Heart right ventricle (tissue), 16 donors: Measurements from ENCODE around the gene YPEL4. TPM values are rescaled to one million over a fixed set of nuclear protein-coding genes. Genes with fewer than 3 reads are reported as not detected.

Experiments
- ATAC-seq, 8 donors: fragments of 200-7000 bp; cut with Tn5 transposase; one replicate each; pipeline ENCODE4 v1.9.1; 2020; ENCODE audit warnings: mild to moderate bottlenecking in 8 of 8, moderate library complexity in 8 of 8, moderate number of reproducible peaks in 1 of 8
- DNase-seq, 2 donors: peaks; one replicate each; pipeline ENCODE4 v3.0.0-alpha.2; 2020
- H3K27ac ChIP-seq, 10 donors: fragments of 200-600 bp; sonication (generic) in 2 of 10; one replicate each; pipeline versions ENCODE4 v1.5.0 to v1.8.0; 2020 to 2022; ENCODE audit warnings: mild to moderate bottlenecking in 3 of 10
- H3K27me3 ChIP-seq, 7 donors: fragments of 200-600 bp; one replicate each; pipeline ENCODE4 v1.8.0; 2021 to 2022; ENCODE audit warnings: mild to moderate bottlenecking in 2 of 7
- H3K36me3 ChIP-seq, 9 donors: fragments of 200-600 bp; sonication (generic) in 1 of 9; one replicate each; pipeline versions ENCODE4 v1.5.0 to v1.8.0; 2020 to 2022; ENCODE audit warnings: mild to moderate bottlenecking in 2 of 9
- H3K4me1 ChIP-seq, 9 donors: fragments of 200-600 bp; sonication (generic) in 1 of 9; one replicate each; pipeline versions ENCODE4 v1.5.0 to v1.8.0; 2020 to 2022; ENCODE audit warnings: mild to moderate bottlenecking in 4 of 9
- H3K4me3 ChIP-seq, 10 donors: fragments of 200-600 bp; sonication (generic) in 2 of 10; one replicate each; pipeline versions ENCODE4 v1.5.0 to v1.8.0; 2020 to 2022; ENCODE audit warnings: mild to moderate bottlenecking in 7 of 10, moderate library complexity in 2 of 10
- H3K9me3 ChIP-seq, 11 donors: fragments of 200-600 bp in 10 of 11; sonication (generic) in 2 of 11; one replicate each; pipeline versions ENCODE4 v1.5.0 to v1.8.0; 2013 to 2022; ENCODE audit warnings: mild to moderate bottlenecking in 2 of 11, control low read depth in 1 of 11, moderate library complexity in 1 of 11
- WGBS, 2 donors: extraction: QIAGEN DNeasy Blood & Tissue Kit; methylation state at CpG; one replicate each; pipeline ENCODE4 v1.1.7; 2013; ENCODE audit warnings: inconsistent platforms in 1 of 2; 5-methylcytosine and 5-hydroxymethylcytosine counted together
- intact Hi-C, 10 donors: fragments of 100-400 bp; cut with DNase I; formaldehyde crosslinking; loops; one replicate each; pipeline versions ENCODE4 v1.11.1 to v1.14.2; 2022
- microRNA-seq, 2 donors: library from miRNA; unstranded; fragments of <30 nt; microRNA quantifications; one replicate each; pipeline ENCODE4 v1.2.0, GENCODE V29; 2021
- polyA plus RNA-seq, 2 donors: library from polyadenylated mRNA; stranded (reverse); fragments of 200-250 nt; gene quantifications; one replicate each; pipeline ENCODE4 v1.2.3, GENCODE V29; 2013
- total RNA-seq, 10 donors: library from RNA; stranded (reverse); fragmentation: NEBNext Ultra II Directional in 3 of 10; extraction: Animal tissue kit (Norgen Biotek cat#: 25700) in 3 of 10; gene quantifications; one replicate each; pipeline versions ENCODE4 v1.2.1 to v1.2.4, GENCODE V29; 2021 to 2023
- TF ChIP-seq, protein P1 (sequence below), 9 donors: fragments of 200-600 bp; sonication (generic) in 2 of 9; IDR thresholded peaks; one replicate each; pipeline versions ENCODE4 v1.5.0 to v1.8.0; 2021 to 2022; ENCODE audit warnings: antibody characterized with exemption in 9 of 9, mild to moderate bottlenecking in 5 of 9, moderate library complexity in 1 of 9
- donor health status: Arrhythmogenic right ventricular cardiomyopathy.
- donor health status: ischemic (EF 13 %, LVEDD 7.1; RV severe dilation, severe dysfunction).
- donor health status: healthy with polysubstance abuse.
- donor health status: DM: no; HTN: yes; CAD: no.
- donor health status: DM: no; HTN: no; CAD: no.
- donor health status: ischemic (EF 25% LVEDD 6.9; RV normal size, moderate dysfunction).
- donor health status: ischemic (EF 25% LVEDD 5.7; RV mildly dilated, moderate dysfunction).
- donor health status: healthy.
- donor health status: DM: yes; HTN: yes; CAD: no.
- donor health status: Ischemic cardiomyopathy.
- donor health status: ischemic (EF 35%, LVEDD 5.7; RV mildly dilated, moderate dysfunction).
- donor health status: nonischemic (EF 11% LVEDD 7.7; RV severe dilation, severe dysfunction).
- donor health status: DM: yes; HTN: yes; CAD: no.
- donor health status: PGD.
- donor health status: ischemic (EF 29% LVEDD 5.4; RV normal size, mild dysfunction).
- donor health status: nonischemic (EF 23%, LVEDD 6.1; RV moderate dilation, normal function).

YPEL4 gene
- total and polyA plus RNA-seq, 12 donors = 0.17 to 3.4 (median 0.55) TPM; not detected in 1

- peak; percentile 87 to 88 for DNase-seq
These were observed 51.5 kb downstream of the YPEL4 start for GRCh38 chr11:57597916-57598830.

GRCh38 chr11:57597461-57597915, 52.2 kb downstream of the YPEL4 start, which contains the start of gene SERPING1:
Gene SERPING1, plus strand, starts transcription at chr11:57597685. Its CDS starts 586 bp downstream, at chr11:57598271.
- peak; percentile 73 to 90 (median 83) for ATAC-seq
- H3K36me3 ChIP-seq = peaks cover 0 to 23% (median 0%) of the 10 kb centered on the region in 9 donors
- WGBS, 2 donors = 19 to 22% methylated on average over 10 of the region's 10 CpGs
- peak within 1 kb of the TSS; percentile 57 to 95 (median 89) for H3K27ac ChIP-seq
- intact Hi-C loops = loop anchor here in 2 of 10 donors (2.0 to 5.0 kb wide), 2 partner anchors 29 to 35 kb away; no protein-coding TSS in a partner anchor
- peak; percentile 73 to 76 for DNase-seq
- TF ChIP-seq, protein P1, sequence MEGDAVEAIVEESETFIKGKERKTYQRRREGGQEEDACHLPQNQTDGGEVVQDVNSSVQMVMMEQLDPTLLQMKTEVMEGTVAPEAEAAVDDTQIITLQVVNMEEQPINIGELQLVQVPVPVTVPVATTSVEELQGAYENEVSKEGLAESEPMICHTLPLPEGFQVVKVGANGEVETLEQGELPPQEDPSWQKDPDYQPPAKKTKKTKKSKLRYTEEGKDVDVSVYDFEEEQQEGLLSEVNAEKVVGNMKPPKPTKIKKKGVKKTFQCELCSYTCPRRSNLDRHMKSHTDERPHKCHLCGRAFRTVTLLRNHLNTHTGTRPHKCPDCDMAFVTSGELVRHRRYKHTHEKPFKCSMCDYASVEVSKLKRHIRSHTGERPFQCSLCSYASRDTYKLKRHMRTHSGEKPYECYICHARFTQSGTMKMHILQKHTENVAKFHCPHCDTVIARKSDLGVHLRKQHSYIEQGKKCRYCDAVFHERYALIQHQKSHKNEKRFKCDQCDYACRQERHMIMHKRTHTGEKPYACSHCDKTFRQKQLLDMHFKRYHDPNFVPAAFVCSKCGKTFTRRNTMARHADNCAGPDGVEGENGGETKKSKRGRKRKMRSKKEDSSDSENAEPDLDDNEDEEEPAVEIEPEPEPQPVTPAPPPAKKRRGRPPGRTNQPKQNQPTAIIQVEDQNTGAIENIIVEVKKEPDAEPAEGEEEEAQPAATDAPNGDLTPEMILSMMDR (IDR thresholded peaks at IDR 0.05) = no peak
- H3K27me3 ChIP-seq = peaks cover 0 to 11% (median 0%) of the 10 kb centered on the region in 7 donors
- H3K4me3 ChIP-seq = peak within 1 kb of the TSS; percentile 6 to 65 (median 58)
- no peaks in the 10 kb centered on the region for H3K9me3 ChIP-seq
- H3K4me1 ChIP-seq = peaks cover 0 to 31% (median 10%) of the 10 kb centered on the region in 9 donors

More at GRCh38 chr11:57597916-57598830, 51.5 kb downstream of the YPEL4 start:
- ATAC-seq = peak; percentile 94 to 97 (median 95)
- peak overlapping the region; percentile 6 to 65 (median 58) for H3K4me3 ChIP-seq
- intact Hi-C loops = loop anchor here in 3 of 10 donors (2.0 to 5.0 kb wide), 2 partner anchors 29 to 36 kb away; no protein-coding TSS in a partner anchor
- H3K4me1 ChIP-seq = peaks cover 0 to 35% (median 10%) of the 10 kb centered on the region in 9 donors
- TF ChIP-seq, protein P1 (IDR thresholded peaks at IDR 0.05) = no peak
- peaks cover 0 to 11% (median 0%) of the 10 kb centered on the region in 7 donors for H3K27me3 ChIP-seq
- 4 to 5% methylated on average over 33 of the region's 33 CpGs for WGBS, 2 donors
- H3K27ac ChIP-seq = peak overlapping the region; percentile 57 to 95 (median 89)
- peaks cover 0 to 29% (median 0%) of the 10 kb centered on the region in 9 donors for H3K36me3 ChIP-seq
- no peaks in the 10 kb centered on the region for H3K9me3 ChIP-seq

- no peaks in the 10 kb centered on the region for H3K9me3 ChIP-seq
- H3K4me1 ChIP-seq = peaks cover 0 to 31% (median 10%) of the 10 kb centered on the region in 9 donors
- H3K27ac ChIP-seq = peak overlapping the region in 9 of 10 donors; percentile 57 to 95 (median 89)
- WGBS, 2 donors = 67 to 69% methylated on average over 5 of the region's 5 CpGs
- DNase-seq = no peak
- TF ChIP-seq, protein P1 (IDR thresholded peaks at IDR 0.05) = no peak
- intact Hi-C loops = loop anchor here in 2 of 10 donors (2.0 to 5.0 kb wide), 2 partner anchors 28 to 34 kb away; no protein-coding TSS in a partner anchor
- peaks cover 0 to 11% (median 0%) of the 10 kb centered on the region in 7 donors for H3K27me3 ChIP-seq
- peaks cover 0 to 14% (median 0%) of the 10 kb centered on the region in 9 donors for H3K36me3 ChIP-seq
- peak overlapping the region in 1 of 10 donors; percentile 65 for H3K4me3 ChIP-seq
- no peak for ATAC-seq
These were observed 53.3 kb downstream of the YPEL4 start for GRCh38 chr11:57596266-57596885.

Small RNAs within 50 kb of the gene (microRNA-seq; reads per million reads assigned to microRNA genes)
- 7,407 to 10,140 reads per million in 2 donors for gene MIR130A

Other genes with a start within 250 kb of the YPEL4 start
- gene SLC43A3, start 222.8 kb downstream of the YPEL4 start, total RNA-seq = 10 to 100 TPM; 12.1 to 36.2 (median 19.8) TPM
- gene SLC43A3, start 222.8 kb downstream of the YPEL4 start, polyA plus RNA-seq = 10 to 100 TPM; 16.6 to 24.7 TPM
- gene RTN4RL2, start 189.4 kb downstream of the YPEL4 start, total RNA-seq = 1 to 10 TPM in 3 of 10 donors, under 1 TPM in 7; 0.33 to 1.5 (median 0.87) TPM
- 1 to 10 TPM in 1 of 2 donors, under 1 TPM in 1; 0.88 to 1.3 TPM for gene RTN4RL2, start 189.4 kb downstream of the YPEL4 start, polyA plus RNA-seq
- 1 to 10 TPM; 3.4 to 8.9 (median 4.7) TPM for gene SLC43A1, start 134.2 kb downstream of the YPEL4 start, total RNA-seq
- gene SLC43A1, start 134.2 kb downstream of the YPEL4 start, polyA plus RNA-seq = 10 to 100 TPM in 1 of 2 donors, 1 to 10 TPM in 1; 6.7 to 16.5 TPM
- 10 to 100 TPM; 38.0 to 76.6 (median 51.5) TPM for gene TIMM10, start 119.2 kb downstream of the YPEL4 start, total RNA-seq
- 100 to 1,000 TPM in 1 of 2 donors, 10 to 100 TPM in 1; 22.9 to 163 TPM for gene TIMM10, start 119.2 kb downstream of the YPEL4 start, polyA plus RNA-seq
- gene SMTNL1, start 112.3 kb downstream of the YPEL4 start, total RNA-seq = not detected
- not detected for gene SMTNL1, start 112.3 kb downstream of the YPEL4 start, polyA plus RNA-seq
- gene UBE2L6, start 82.2 kb downstream of the YPEL4 start, total RNA-seq = 100 to 1,000 TPM in 1 of 10 donors, 10 to 100 TPM in 8, 1 to 10 TPM in 1; 9.7 to 156 (median 17.7) TPM
- 10 to 100 TPM; 14.1 to 19.3 TPM for gene UBE2L6, start 82.2 kb downstream of the YPEL4 start, polyA plus RNA-seq
- 100 to 1,000 TPM in 4 of 10 donors, 10 to 100 TPM in 6; 39.8 to 197 (median 71.6) TPM for gene SERPING1, start 52.2 kb downstream of the YPEL4 start, total RNA-seq
- 100 to 1,000 TPM; 167 to 184 TPM for gene SERPING1, start 52.2 kb downstream of the YPEL4 start, polyA plus RNA-seq
- gene CLP1, start 7.8 kb upstream of the YPEL4 start, total RNA-seq = 1 to 10 TPM; 4.0 to 9.0 (median 7.1) TPM
- gene CLP1, start 7.8 kb upstream of the YPEL4 start, polyA plus RNA-seq = 1 to 10 TPM; 2.9 to 9.0 TPM
- 10 to 100 TPM; 32.6 to 56.5 (median 41.6) TPM for gene ZDHHC5, start 18.2 kb upstream of the YPEL4 start, total RNA-seq
- 10 to 100 TPM; 22.3 to 31.6 TPM for gene ZDHHC5, start 18.2 kb upstream of the YPEL4 start, polyA plus RNA-seq
- 1 to 10 TPM; 5.2 to 9.7 (median 8.4) TPM for gene MED19, start 62.3 kb upstream of the YPEL4 start, total RNA-seq
- 10 to 100 TPM in 1 of 2 donors, 1 to 10 TPM in 1; 5.2 to 18.3 TPM for gene MED19, start 62.3 kb upstream of the YPEL4 start, polyA plus RNA-seq
- gene TMX2, start 62.7 kb upstream of the YPEL4 start, total RNA-seq = 100 to 1,000 TPM in 1 of 10 donors, 10 to 100 TPM in 9; 58.7 to 103 (median 69.0) TPM
- 100 to 1,000 TPM in 1 of 2 donors, 10 to 100 TPM in 1; 45.4 to 105 TPM for gene TMX2, start 62.7 kb upstream of the YPEL4 start, polyA plus RNA-seq
- 10 to 100 TPM; 69.8 to 99.0 (median 77.5) TPM for gene SELENOH, start 91.6 kb upstream of the YPEL4 start, total RNA-seq
- 10 to 100 TPM; 76.8 to 93.7 TPM for gene SELENOH, start 91.6 kb upstream of the YPEL4 start, polyA plus RNA-seq
- not detected for gene BTBD18, start 101.9 kb upstream of the YPEL4 start, total RNA-seq
- not detected for gene BTBD18, start 101.9 kb upstream of the YPEL4 start, polyA plus RNA-seq
- gene CTNND1, start 111.9 kb upstream of the YPEL4 start, total RNA-seq = 10 to 100 TPM; 56.7 to 85.6 (median 65.2) TPM
- gene CTNND1, start 111.9 kb upstream of the YPEL4 start, polyA plus RNA-seq = 10 to 100 TPM; 28.9 to 30.7 TPM